SK-N-MC (cell line): ENCODE measurements around the gene PDF.

Experiments
- EZH2 ChIP-seq: fragments of 200-600 bp; sonication (generic); IDR thresholded peaks from one replicate; pipeline ENCODE4 v1.6.1; 2017; ENCODE audit warnings: antibody characterized with exemption
- POLR2AphosphoS5 ChIP-seq: IDR thresholded peaks from 2 replicates; pipeline ENCODE4 v1.6.1; 2012; ENCODE audit warnings: mild to moderate bottlenecking, low read depth, low read length, borderline replicate concordance

- TF ChIP-seq POLR2AphosphoS5: no peak
- TF ChIP-seq EZH2: no peak
Measured at GRCh38 chr16:69373019-69373418, 42.6 kb upstream of the PDF start.
